GM19438 (cell line): Measurements from ENCODE around the gene SPATA18.
A peak's percentile ranks its signal among the peaks of the same experiment; 100 is the strongest.

Experiments
- ATAC-seq: cut with Tn5 transposase; IDR thresholded peaks from one replicate; pipeline ENCODE4 v1.9.1; 2021; ENCODE audit warnings: low read depth; ENCODE audit not compliant: unreplicated experiment

The SPATA18 gene

GRCh38 chr4:52051213-52051614 is at the start of gene SPATA18:
Gene SPATA18, plus strand, starts transcription at chr4:52051304. Its CDS starts 401 bp downstream, at chr4:52051705.
- ATAC-seq: peak; percentile 41

GRCh38 chr4:52001616-52002015 is 49.5 kb upstream of the SPATA18 start:
- no peak for ATAC-seq

GRCh38 chr4:52004414-52004813 is 46.7 kb upstream of the SPATA18 start:
- ATAC-seq: no peak

- no peak for ATAC-seq
Measured at GRCh38 chr4:52005604-52006273, 45.4 kb upstream of the SPATA18 start.

GRCh38 chr4:52006887-52007286 is 44.2 kb upstream of the SPATA18 start:
- ATAC-seq: no peak

GRCh38 chr4:52010986-52011385 is 40.1 kb upstream of the SPATA18 start:
- ATAC-seq: no peak

GRCh38 chr4:52012651-52013050 is 38.5 kb upstream of the SPATA18 start:
- ATAC-seq: no peak

- no peak for ATAC-seq
Measured at GRCh38 chr4:52014903-52015302, 36.2 kb upstream of the SPATA18 start.

- ATAC-seq: no peak
Measured at GRCh38 chr4:52015366-52015765, 35.7 kb upstream of the SPATA18 start.

- no peak for ATAC-seq
Measured at GRCh38 chr4:52016981-52017380, 34.1 kb upstream of the SPATA18 start.

- no peak for ATAC-seq
Measured at GRCh38 chr4:52017814-52018213, 33.3 kb upstream of the SPATA18 start.

- no peak for ATAC-seq
Measured at GRCh38 chr4:52019936-52020657, 31.0 kb upstream of the SPATA18 start, which contains the start of gene LRRC66. Gene LRRC66, minus strand, starts transcription at chr4:52020363. Its CDS starts 2,750 bp downstream, at chr4:52017613.

- no peak for ATAC-seq
Measured at GRCh38 chr4:52028970-52029369, 22.1 kb upstream of the SPATA18 start.

- no peak for ATAC-seq
Measured at GRCh38 chr4:52032005-52032404, 19.1 kb upstream of the SPATA18 start.

GRCh38 chr4:52035190-52035589 is 15.9 kb upstream of the SPATA18 start:
- ATAC-seq: no peak

GRCh38 chr4:52036886-52037530 is 14.1 kb upstream of the SPATA18 start:
- no peak for ATAC-seq

GRCh38 chr4:52037689-52038102 is 13.4 kb upstream of the SPATA18 start:
- peak; percentile 61 for ATAC-seq

GRCh38 chr4:52038103-52038912 is 12.8 kb upstream of the SPATA18 start, which contains the start of gene SGCB:
Gene SGCB, minus strand, starts transcription at chr4:52038299. Its CDS starts 40 bp downstream, at chr4:52038259.
- ATAC-seq: peak; percentile 94

GRCh38 chr4:52045028-52045427 is 6.1 kb upstream of the SPATA18 start:
- no peak for ATAC-seq

- ATAC-seq: no peak
Measured at GRCh38 chr4:52049266-52049665, 1.8 kb upstream of the SPATA18 start.
